HG03108 (cell line): ENCODE data around the gene SFN.

ENCODE experiments used
- ATAC-seq: cut with Tn5 transposase; IDR thresholded peaks from one replicate; pipeline ENCODE4 v1.9.1; 2021; ENCODE audit warnings: moderate library complexity; ENCODE audit not compliant: unreplicated experiment

SFN gene

DNA sequence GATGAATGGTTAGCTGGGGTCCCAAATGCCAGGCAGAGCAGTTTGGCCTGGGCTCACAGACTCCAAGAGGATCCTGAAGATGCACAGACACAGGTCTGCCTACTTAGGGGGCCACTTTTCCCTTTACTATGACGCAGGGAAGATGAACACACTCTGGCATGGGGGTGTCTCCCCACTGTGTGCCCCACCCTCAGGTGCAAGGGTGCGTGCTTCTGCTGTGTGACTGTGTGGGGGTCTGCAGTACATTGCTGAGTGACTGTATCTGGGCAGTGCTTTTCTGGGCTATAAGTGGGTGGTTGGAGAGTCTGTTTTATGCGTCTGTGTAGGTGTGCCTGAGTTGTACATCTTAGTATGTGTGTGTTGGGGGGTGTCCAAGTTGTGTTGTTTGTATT lies 47.0 kb downstream of the SFN start:
- ATAC-seq = no peak

DNA sequence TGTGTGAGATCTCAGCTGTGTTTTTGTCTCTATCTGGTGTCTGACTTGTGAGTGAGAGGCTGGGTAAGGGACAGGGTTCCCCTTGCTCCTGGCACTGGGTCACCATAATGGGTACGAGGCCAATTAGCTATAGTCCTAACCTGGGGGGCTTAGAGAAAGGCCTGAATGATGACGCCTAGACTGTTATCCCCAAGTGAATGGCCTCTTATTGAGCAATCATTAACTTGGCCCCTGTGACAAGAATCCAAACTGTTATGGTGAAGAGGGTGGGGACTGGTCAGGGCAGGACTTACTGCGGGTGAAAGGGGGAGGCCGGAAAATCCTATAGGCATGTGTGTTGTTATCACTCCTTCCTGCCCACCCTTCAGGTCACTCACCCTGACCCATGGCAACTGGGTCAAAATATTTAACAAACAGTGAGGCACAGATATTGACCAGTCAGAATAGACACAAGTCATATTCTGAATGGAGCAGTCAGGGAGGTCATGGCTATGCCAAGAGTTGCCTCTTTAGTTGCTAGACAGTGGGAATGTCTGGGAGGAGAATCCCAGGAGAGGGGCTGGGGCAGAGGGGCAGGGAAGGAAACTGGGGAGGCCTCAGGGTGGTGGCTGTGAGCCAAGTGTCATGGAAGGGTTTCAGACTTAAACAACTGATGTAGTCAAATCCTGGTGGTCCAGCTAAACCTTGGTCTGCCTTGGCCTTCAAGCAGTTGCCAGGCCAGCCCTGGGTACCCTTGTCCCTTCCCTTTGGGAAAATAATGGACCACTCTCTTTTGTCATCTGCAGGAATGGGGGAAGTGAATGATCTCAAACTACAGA lies 47.6 kb downstream of the SFN start:
- ATAC-seq = no peak

GRCh38 chr1:26911399-26912146 lies 48.6 kb downstream of the SFN start:
- no peak for ATAC-seq

DNA sequence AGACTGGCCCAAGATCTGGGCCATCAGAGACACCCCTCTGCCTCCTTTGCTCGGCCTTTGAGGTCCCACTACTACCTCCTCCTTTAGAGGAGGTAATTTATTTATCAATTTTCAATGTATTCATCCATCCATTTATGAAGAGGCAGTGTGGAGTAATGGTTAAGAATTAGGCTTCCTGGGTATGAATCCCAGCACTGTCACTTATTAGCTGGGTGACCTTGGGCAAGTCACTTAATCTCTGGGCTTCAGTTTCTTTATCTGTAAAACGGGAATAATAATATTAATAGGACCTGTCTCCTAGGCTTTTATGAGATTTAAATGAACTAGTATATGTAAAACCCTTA lies 49.2 kb downstream of the SFN start:
- no peak for ATAC-seq

DNA sequence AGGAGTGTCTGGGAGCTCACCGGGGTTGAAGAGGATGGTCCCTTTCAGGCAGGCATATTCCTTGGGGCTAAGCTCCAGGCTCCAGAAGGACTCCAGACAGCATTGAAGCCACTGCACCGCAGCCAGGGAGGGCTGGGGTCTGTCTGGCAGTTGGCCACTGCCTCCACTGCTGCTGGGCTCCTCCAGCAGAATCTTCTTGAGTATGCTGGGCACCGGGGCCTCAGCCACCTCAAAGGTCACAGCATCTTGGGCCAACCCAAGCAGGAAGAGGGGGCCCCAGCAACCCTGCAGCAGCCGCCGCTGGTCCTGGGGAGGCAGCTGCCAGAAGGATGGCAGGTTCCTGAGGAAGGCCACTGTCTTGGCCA lies 50.4 kb downstream of the SFN start:
- no peak for ATAC-seq
